K562 (cell line): ENCODE results near the gene CEBPE. TPM values are rescaled to one million over a fixed set of nuclear protein-coding genes. Genes with fewer than 3 reads are reported as not detected.

Experiments
- BACH1 ChIP-seq: fragments of 200-800 bp; sonication (Bioruptor generic); IDR thresholded peaks from 2 replicates; pipeline ENCODE4 v1.6.1; 2016; ENCODE audit warnings: missing genetic modification characterization, missing compliant biosample characterization
- CBFA2T3 ChIP-seq: fragments of 450-650 bp; IDR thresholded peaks from 2 replicates; pipeline ENCODE4 v1.6.1; 2017
- CCAR2 ChIP-seq: fragments of 200-400 bp; formaldehyde crosslinking; IDR thresholded peaks from 2 replicates; pipeline ENCODE4 v1.6.1; 2017; ENCODE audit warnings: mild to moderate bottlenecking, low read depth, low read length
- CEBPZ ChIP-seq: fragments of 150-350 bp; IDR thresholded peaks from 2 replicates; pipeline ENCODE4 v1.6.1; 2014; ENCODE audit warnings: low read depth, mild to moderate bottlenecking, low read length, borderline replicate concordance
- E2F5 ChIP-seq: sonication (generic); formaldehyde crosslinking; IDR thresholded peaks from 2 replicates; pipeline ENCODE4 v1.8.0; 2022; ENCODE audit warnings: mild to moderate bottlenecking, missing genetic modification reagents
- FOXK2 ChIP-seq, 2 experiments: fragments of 450-650 bp; IDR thresholded peaks in 1 of 2; conservative IDR thresholded peaks in 1 of 2; 2 replicates each; pipeline ENCODE4 v1.6.1; 2016; ENCODE audit warnings: low read depth in 2 of 2, mild to moderate bottlenecking in 1 of 2
- GATAD2B ChIP-seq: fragments of 450-650 bp; IDR thresholded peaks from 2 replicates; pipeline ENCODE4 v1.6.1; 2017; ENCODE audit warnings: mild to moderate bottlenecking, borderline replicate concordance
- KLF13 ChIP-seq: fragments of 450-650 bp; IDR thresholded peaks from 2 replicates; pipeline ENCODE4 v1.6.1; 2016; ENCODE audit warnings: missing genetic modification characterization, low read depth, mild to moderate bottlenecking, missing compliant biosample characterization, moderate library complexity, borderline replicate concordance
- NR3C1 ChIP-seq: sonication (generic); formaldehyde crosslinking; IDR thresholded peaks from 2 replicates; pipeline ENCODE4 v1.8.1; 2022; ENCODE audit warnings: missing genetic modification reagents
- SMC3 ChIP-seq: conservative IDR thresholded peaks from 2 replicates; pipeline ENCODE4 v1.6.1; 2011; ENCODE audit warnings: low read depth, low read length, improper control_type of control experiment; ENCODE audit not compliant: insufficient read depth
- TAF15 ChIP-seq: fragments of 200-400 bp; formaldehyde crosslinking; IDR thresholded peaks from 2 replicates; pipeline ENCODE4 v1.6.1; 2017; ENCODE audit warnings: mild to moderate bottlenecking, low read depth, low read length, moderate library complexity
- TCF7L2 ChIP-seq: fragments of 150-350 bp; IDR thresholded peaks from 2 replicates; pipeline ENCODE4 v1.6.1; 2016; ENCODE audit warnings: low read depth, mild to moderate bottlenecking, low read length, moderate library complexity
- ZNF146 ChIP-seq: IDR thresholded peaks from one replicate; pipeline ENCODE4 v1.6.1; 2018; ENCODE audit warnings: missing compliant biosample characterization; ENCODE audit not compliant: unreplicated experiment
- ZNF23 ChIP-seq: fragments of 250-450 bp; sonication (Bioruptor Pico); IDR thresholded peaks from 2 replicates; pipeline ENCODE4 v1.4.0; 2020; ENCODE audit warnings: mild to moderate bottlenecking
- ZNF592 ChIP-seq: fragments of 450-650 bp; IDR thresholded peaks from 2 replicates; pipeline ENCODE4 v1.6.1; 2017; ENCODE audit warnings: antibody characterized with exemption, mild to moderate bottlenecking
- polyA plus RNA-seq, 8 experiments: library from polyadenylated mRNA; depleted of rRNA in 4 of 8; stranded (reverse) in 5 of 8; unstranded in 3 of 8; fragments of >200 nt; fragmentation: Nextera tagmentation in 2 of 8; fragmentation: Illumina TruSeq in 1 of 8; extraction: Ambion mirVana in 2 of 8; extraction: Trizol in 1 of 8; gene quantifications; 2 replicates each; pipeline versions ENCODE4 v1.2.1 to v1.2.3, GENCODE V29; 2011 to 2014; ENCODE audit warnings: inconsistent platforms in 1 of 8, missing spikeins in 1 of 8
- total RNA-seq, 7 experiments: library from RNA; depleted of rRNA in 6 of 7; stranded (reverse); fragments of >200 nt in 6 of 7; fragmentation: Illumina TruSeq in 2 of 7; extraction: Trizol in 2 of 7; gene quantifications; 2 replicates each; pipeline versions ENCODE4 v1.2.1 to v1.2.3, GENCODE V29; 2011 to 2021; ENCODE audit warnings: low replicate concordance in 1 of 7
- TF ChIP-seq, protein P1 (sequence below): fragments of 450-650 bp; IDR thresholded peaks from 2 replicates; pipeline ENCODE4 v1.6.1; 2016; ENCODE audit warnings: missing biosample characterization, missing genetic modification characterization
- TF ChIP-seq, protein P2 (sequence below): fragments of 250-450 bp; sonication (Bioruptor Pico); IDR thresholded peaks from 2 replicates; pipeline ENCODE4 v1.8.0; 2022; ENCODE audit warnings: inconsistent platforms

Gene CEBPE
- total and polyA plus RNA-seq, 9 of the 15 experiments (the other 6 are each of a cell fraction or from before 2014, with no cell fraction given), result 0.09 to 0.15 (median 0.13) TPM; not detected in 6

GRCh38 chr14:23154964-23155587, 36.0 kb upstream of the CEBPE start (continued):
- TF ChIP-seq E2F5 (CRISPR knock-in tag) (no peak), TCF7L2 (no peak), GATAD2B (no peak), CBFA2T3 (peak; percentile 50; the same call in 1 of the 2 replicates), FOXK2 (conservative IDR thresholded peaks at IDR 0.05 in 1 of 2, IDR thresholded peaks at IDR 0.05 in 1 of 2; ENCODE audit: low read depth in 2 of 2) (no peak), SMC3 (no peak), KLF13 (no peak), ZNF592 (peak; percentile 88), ZNF23 (CRISPR knock-in tag) (no peak), BACH1 (tag) (peak; percentile 91), CEBPZ (no peak), NR3C1 (CRISPR knock-in tag) (no peak), ZNF146 (CRISPR knock-in tag) (no peak), CCAR2 (no peak), TAF15 (no peak)
- TF ChIP-seq, protein P1, sequence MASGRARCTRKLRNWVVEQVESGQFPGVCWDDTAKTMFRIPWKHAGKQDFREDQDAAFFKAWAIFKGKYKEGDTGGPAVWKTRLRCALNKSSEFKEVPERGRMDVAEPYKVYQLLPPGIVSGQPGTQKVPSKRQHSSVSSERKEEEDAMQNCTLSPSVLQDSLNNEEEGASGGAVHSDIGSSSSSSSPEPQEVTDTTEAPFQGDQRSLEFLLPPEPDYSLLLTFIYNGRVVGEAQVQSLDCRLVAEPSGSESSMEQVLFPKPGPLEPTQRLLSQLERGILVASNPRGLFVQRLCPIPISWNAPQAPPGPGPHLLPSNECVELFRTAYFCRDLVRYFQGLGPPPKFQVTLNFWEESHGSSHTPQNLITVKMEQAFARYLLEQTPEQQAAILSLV (tag), result no peak
- TF ChIP-seq, protein P2, sequence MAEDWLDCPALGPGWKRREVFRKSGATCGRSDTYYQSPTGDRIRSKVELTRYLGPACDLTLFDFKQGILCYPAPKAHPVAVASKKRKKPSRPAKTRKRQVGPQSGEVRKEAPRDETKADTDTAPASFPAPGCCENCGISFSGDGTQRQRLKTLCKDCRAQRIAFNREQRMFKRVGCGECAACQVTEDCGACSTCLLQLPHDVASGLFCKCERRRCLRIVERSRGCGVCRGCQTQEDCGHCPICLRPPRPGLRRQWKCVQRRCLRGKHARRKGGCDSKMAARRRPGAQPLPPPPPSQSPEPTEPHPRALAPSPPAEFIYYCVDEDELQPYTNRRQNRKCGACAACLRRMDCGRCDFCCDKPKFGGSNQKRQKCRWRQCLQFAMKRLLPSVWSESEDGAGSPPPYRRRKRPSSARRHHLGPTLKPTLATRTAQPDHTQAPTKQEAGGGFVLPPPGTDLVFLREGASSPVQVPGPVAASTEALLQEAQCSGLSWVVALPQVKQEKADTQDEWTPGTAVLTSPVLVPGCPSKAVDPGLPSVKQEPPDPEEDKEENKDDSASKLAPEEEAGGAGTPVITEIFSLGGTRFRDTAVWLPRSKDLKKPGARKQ (CRISPR knock-in tag), result no peak
